Activated gamma-delta T cell treated with Interleukin-2 at 50 U/mL for 16 hours (primary cell): ENCODE measurements around the gene TCEA2.
"Not testable (repeated sequence)": the region's sequence is repeated elsewhere in the genome, so short reads cannot be mapped to it uniquely, and the experiment has no call there.

ENCODE experiments used
- DNase-seq: peaks from one replicate; pipeline ENCODE4 v3.0.0-alpha.2; 2020

TCEA2 gene

DNA sequence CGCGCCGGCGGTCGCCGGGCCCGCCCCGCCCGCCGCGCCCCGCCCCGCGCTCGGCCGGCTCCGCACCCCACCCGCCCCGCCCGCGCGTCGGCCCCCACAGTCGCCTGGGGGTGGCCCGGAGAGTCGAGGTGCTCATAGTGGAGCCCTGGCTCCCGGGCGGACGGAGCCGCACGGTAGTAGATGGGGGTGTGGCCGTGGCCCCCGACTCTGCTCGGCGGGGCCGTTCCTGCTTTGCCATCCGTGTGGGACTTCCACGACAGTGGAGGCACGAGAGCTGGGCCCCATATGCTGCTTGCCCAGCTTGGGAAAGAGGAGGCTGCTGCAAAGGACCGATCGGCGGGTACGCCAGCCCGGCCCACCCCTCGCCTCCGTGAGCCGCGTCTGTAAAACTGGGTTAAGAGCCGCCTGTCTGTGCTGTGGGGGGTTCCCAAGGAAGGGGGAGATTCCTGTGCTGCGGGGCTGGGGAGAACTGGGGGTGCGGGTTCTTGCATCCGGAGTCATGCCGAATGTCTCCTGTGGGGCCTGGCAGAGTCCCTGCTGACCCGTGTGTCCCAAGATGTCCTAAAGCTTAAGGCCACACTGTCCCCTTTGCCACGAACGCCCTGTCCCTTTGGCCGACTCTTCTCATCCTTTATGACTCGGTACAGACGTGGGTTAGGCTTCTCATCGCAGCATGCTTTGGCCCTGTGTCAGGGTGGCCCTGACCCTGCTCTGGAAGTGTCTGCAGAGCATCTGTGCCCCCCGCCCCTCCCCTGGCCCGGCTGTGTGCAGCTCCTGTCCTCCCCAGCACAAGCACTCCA, 17.2 kb downstream of the TCEA2 start, which contains the start of gene OPRL1:
TSS of gene OPRL1 (plus strand) at position 70 of the 800 bp plus-strand sequence. CDS start 12,639 bp downstream, outside the sequence.
- peak; percentile 35 for DNase-seq

- no peak for DNase-seq
Observed at GRCh38 chr20:64080813-64081623, 18.0 kb downstream of the TCEA2 start.

DNA sequence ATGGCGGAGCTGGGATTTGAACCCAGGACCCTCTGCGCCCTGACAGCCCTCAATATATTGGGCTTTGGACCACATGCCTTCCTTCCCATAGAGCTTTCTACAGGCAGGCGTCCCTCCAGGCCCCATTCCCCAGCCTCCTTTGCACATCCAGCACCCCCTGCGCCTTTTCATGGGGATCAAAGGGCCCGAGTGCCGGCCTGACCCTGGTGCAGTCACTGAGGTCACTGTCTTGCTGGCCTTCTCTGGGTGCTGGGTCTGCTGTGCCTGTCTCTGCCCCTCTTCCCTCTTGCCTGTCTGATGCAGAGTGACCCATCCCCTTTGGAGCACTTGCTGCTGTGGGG, 18.6 kb downstream of the TCEA2 start:
- DNase-seq: no peak

DNA sequence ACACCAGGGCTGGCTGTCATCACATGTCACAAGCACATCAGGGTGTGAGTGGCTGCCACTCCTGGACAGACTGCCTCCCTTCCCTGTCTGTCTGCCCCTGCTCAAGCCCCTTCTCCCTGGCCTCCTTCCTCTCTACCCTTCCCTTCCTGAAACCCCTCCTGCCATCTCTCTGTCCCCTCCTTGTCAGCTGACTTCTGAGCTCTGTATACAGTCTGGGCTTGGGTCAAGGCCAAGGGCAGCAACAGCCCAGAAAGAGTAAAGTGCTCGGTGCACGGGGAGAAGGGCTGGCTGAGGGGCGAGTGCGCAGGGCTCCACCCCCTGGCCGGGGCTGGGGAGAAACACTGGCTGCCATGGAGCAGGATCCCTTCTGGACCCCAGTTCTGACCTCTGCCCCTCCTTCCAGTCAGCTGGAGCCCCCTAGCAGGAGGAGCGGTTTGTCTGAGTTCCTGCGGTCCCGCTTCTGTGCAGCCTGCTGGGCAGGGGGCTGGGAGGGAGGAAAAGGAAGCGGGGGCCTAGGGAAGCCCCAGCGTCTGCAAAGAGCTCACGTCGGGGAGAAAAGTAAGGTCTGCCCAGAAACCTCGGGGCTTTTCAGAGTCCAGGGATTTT, 19.2 kb downstream of the TCEA2 start:
- DNase-seq: no peak

GRCh38 chr20:64082820-64083377, 19.9 kb downstream of the TCEA2 start:
- no peak for DNase-seq

DNA sequence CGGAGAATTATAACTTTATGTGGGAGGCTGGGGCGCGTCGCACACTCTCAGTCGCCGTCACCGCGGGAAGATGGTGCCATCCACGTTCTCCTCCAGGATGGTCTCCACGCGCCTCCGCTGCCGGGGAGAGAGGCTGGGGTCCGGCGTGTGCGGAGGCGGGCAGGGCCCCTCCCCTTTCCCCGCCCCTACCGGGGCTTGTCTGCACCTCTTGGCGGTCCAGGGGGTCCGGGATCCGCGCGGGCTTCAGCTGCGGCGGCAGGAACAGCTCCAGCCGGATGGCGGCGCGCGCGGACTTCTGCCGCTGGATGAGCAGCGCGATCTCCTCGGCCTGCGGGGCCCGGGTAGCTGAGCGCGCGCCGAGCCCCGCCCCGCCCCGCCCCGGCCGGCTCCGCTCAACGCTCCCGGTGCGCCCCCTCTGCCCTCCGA, 20.4 kb downstream of the TCEA2 start:
- peak; percentile 58 for DNase-seq

DNA sequence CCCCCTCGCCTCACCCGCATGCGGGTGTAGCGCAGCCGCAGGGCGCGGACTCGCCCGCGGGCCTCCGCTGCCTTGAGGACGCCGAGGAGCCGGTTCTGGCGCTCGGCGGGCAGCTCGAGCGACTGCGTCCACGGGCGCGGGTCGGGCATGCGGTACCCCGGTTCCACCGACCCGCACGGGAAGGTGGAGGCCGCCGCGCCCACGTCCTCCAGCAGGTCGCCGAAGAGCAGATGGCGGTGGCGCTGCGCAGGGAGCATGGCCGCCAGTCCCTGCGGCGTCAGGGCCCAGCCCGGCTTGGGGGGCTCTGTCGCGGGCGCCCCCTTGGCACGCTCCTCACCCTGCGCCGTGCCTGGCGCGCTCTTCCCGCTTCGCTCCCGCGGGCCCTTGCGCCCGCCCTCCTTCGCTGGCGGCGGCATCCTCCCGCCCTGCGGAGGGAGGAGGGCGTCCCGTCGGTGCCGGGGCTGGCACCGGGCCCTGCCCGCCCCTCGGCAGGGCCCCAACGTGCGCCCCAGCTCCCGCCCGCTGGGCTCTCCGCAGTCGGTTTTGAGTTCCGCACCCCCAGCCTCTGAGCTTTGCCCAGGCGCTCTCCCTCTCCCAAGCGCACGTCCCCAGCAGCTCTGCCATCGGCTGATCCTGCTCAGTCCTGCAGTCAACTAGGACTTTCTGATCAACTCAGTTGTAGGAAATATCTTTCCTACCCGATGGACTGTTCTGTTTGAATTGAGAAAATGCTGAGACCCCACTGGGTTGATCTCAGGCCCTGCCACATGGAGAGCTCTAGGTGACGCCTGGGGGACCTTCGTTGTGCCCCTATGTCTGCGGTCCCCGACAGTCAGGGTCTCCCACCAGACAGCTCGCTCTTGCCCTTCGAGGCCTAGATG, 21.0 kb downstream of the TCEA2 start, which contains the start of gene LKAAEAR1:
TSS of gene LKAAEAR1 (minus strand) at position 595 of the 881 bp plus-strand sequence. CDS start at position 416, 179 bp downstream.
- DNase-seq: no peak

GRCh38 chr20:64084685-64085152, 21.7 kb downstream of the TCEA2 start:
- no peak for DNase-seq

DNA sequence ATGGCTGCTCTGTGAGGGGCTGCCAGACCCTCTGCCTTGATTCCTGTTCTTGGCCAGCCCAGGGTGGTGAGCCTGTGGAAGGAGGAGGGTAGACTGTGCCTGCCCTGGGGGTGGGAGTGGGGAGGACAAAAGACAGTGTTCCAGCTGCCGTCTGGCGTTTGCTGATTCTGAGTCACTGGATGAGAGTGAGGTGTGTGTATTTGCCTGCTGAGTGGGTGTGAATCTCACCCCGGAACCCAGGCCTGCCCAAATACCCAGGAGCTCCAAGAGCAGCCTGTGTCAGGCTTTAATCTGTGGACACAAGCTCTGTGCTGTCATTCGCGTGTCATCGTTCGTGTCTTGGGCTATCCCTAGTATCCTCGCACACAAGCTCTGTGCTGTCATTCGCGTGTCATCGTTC, 23.8 kb downstream of the TCEA2 start:
- DNase-seq: no peak

GRCh38 chr20:64087226-64087825, 24.3 kb downstream of the TCEA2 start:
- not testable (repeated sequence) for DNase-seq

DNA sequence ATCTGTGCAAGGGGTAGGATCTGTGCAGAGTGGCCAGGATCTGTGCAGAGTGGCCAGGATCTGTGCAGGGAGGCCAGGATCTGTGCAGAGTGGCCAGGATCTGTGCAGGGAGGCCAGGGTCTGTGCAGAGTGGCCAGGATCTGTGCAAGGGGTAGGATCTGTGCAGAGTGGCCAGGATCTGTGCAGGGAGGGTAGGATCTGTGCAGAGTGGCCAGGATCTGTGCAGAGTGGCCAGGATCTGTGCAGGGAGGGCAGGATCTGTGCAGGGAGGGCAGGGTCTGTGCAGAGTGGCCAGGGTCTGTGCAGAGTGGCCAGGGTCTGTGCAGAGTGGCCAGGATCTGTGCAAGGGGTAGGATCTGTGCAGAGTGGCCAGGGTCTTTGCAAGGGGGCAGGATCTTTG, 25.6 kb downstream of the TCEA2 start:
- not testable (repeated sequence) for DNase-seq

GRCh38 chr20:64090165-64090564, 27.2 kb downstream of the TCEA2 start:
- DNase-seq: no peak

GRCh38 chr20:64091340-64091739, 28.3 kb downstream of the TCEA2 start:
- DNase-seq: no peak

- no peak for DNase-seq
Observed at GRCh38 chr20:64091770-64092169, 28.8 kb downstream of the TCEA2 start.

DNA sequence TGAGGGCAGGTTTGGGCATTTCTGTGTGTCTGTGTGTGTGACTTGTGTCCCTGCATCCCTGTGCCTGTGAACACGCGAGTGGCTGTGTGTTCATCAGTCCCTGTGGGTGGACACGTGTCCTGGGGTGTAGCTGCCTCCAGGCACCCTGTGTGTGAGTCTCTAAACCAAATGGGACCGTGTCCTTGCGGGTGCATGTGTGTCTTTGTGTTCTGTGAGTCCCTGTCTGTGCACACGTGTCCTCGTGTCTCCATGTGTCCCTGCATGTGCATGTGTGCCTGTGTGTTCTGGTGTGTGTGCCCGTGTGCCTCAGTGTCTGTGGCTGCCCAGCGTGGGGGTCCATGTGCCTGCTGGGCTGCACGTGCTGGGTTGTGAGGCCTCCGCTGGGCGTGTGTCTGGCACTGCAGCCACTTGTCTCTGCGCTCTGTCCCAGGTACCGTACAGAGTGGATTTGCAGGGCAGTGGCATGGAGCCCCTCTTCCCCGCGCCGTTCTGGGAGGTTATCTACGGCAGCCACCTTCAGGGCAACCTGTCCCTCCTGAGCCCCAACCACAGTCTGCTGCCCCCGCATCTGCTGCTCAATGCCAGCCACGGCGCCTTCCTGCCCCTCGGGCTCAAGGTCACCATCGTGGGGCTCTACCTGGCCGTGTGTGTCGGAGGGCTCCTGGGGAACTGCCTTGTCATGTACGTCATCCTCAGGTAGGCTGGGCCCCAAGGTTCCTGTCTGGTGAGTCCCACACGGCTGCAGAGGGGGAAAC, 29.4 kb downstream of the TCEA2 start:
- DNase-seq: no peak

- DNase-seq: no peak
Observed at GRCh38 chr20:64093013-64093503, 30.1 kb downstream of the TCEA2 start.

- DNase-seq: no peak
Observed at GRCh38 chr20:64095455-64095854, 32.5 kb downstream of the TCEA2 start.

- no peak for DNase-seq
Observed at GRCh38 chr20:64095927-64096326, 32.9 kb downstream of the TCEA2 start.

- DNase-seq: no peak
Observed at GRCh38 chr20:64096535-64096934, 33.5 kb downstream of the TCEA2 start.

GRCh38 chr20:64098471-64099013, 35.5 kb downstream of the TCEA2 start:
- no peak for DNase-seq
